CD4-positive, CD25-positive, alpha-beta regulatory T cell (primary cell): Measurements from ENCODE around the gene TNFRSF8. TPM values are rescaled to one million over a fixed set of nuclear protein-coding genes. Genes with fewer than 3 reads are reported as not detected.
A peak's percentile ranks its signal among the peaks of the same experiment; 100 is the strongest.

Experiments
- ATAC-seq, 2 donors: fragments of 150-1000 bp; cut with Tn5 transposase; one replicate each; pipeline ENCODE4 v1.10.0; 2021; ENCODE audit warnings: low read depth in 2 of 2, moderate number of reproducible peaks in 2 of 2, moderate library complexity in 1 of 2
- DNase-seq, 3 donors: peaks; one replicate each; pipeline versions ENCODE4 v3.0.0 to v3.0.0-alpha.2; 2012 to 2022; ENCODE audit warnings: mixed read lengths in 1 of 3
- H3K27ac ChIP-seq: one replicate; pipeline ENCODE4 v1.7.0; 2013; ENCODE audit warnings: mild to moderate bottlenecking, low read length; ENCODE audit not compliant: insufficient read depth, poor library complexity, severe bottlenecking
- H3K27me3 ChIP-seq: one replicate; pipeline ENCODE4 v1.7.0; 2013; ENCODE audit warnings: low read length; ENCODE audit not compliant: control insufficient read depth, insufficient read depth
- H3K36me3 ChIP-seq: one replicate; pipeline ENCODE4 v1.7.0; 2013; ENCODE audit warnings: mild to moderate bottlenecking, low read length, moderate library complexity; ENCODE audit not compliant: control insufficient read depth, insufficient read depth
- H3K4me1 ChIP-seq: 2 replicates; pipeline ENCODE4 v1.7.0; 2013; ENCODE audit warnings: mild to moderate bottlenecking, low read length; ENCODE audit not compliant: insufficient read depth, control insufficient read depth, poor library complexity, severe bottlenecking
- H3K4me3 ChIP-seq: one replicate; pipeline ENCODE4 v1.7.0; 2013; ENCODE audit warnings: low read depth, mild to moderate bottlenecking, low read length, moderate library complexity
- H3K9me3 ChIP-seq, 2 experiments: 1 replicate in 1 of 2; 2 replicates in 1 of 2; pipeline ENCODE4 v1.7.0; 2013; ENCODE audit warnings: low read length in 2 of 2, mild to moderate bottlenecking in 1 of 2, moderate library complexity in 1 of 2; ENCODE audit not compliant: control insufficient read depth in 2 of 2
- H3K27ac Mint-ChIP-seq, 3 donors: one replicate each; pipeline ENCODE4 v1.8.0; 2020 to 2022; ENCODE audit warnings: mild to moderate bottlenecking in 3 of 3, mixed read lengths in 3 of 3, moderate library complexity in 2 of 3
- H3K27me3 Mint-ChIP-seq: one replicate; pipeline ENCODE4 v1.8.0; 2022; ENCODE audit warnings: mild to moderate bottlenecking, mixed read lengths
- H3K36me3 Mint-ChIP-seq: one replicate; pipeline ENCODE4 v1.8.0; 2020; ENCODE audit warnings: mixed read lengths
- H3K4me1 Mint-ChIP-seq, 4 donors: one replicate each; pipeline ENCODE4 v1.8.0; 2020 to 2022; ENCODE audit warnings: mixed read lengths in 4 of 4, mild to moderate bottlenecking in 1 of 4
- H3K4me3 Mint-ChIP-seq, 4 donors: one replicate each; pipeline ENCODE4 v1.8.0; 2020 to 2022; ENCODE audit warnings: mild to moderate bottlenecking in 4 of 4, mixed read lengths in 4 of 4, moderate library complexity in 3 of 4
- H3K9me3 Mint-ChIP-seq, 7 donors: one replicate each; pipeline ENCODE4 v1.8.0; 2020 to 2022; ENCODE audit warnings: mixed read lengths in 7 of 7, mild to moderate bottlenecking in 3 of 7, moderate library complexity in 2 of 7
- polyA plus RNA-seq, 4 donors: library from polyadenylated mRNA; unstranded; fragments of 300-500 nt; fragmentation: Illumina TruSeq; gene quantifications; one replicate each; pipeline ENCODE4 v1.2.3, GENCODE V29; 2021
- total RNA-seq: library from RNA; stranded (reverse); gene quantifications from one replicate; pipeline ENCODE4 v1.2.3, GENCODE V29; 2022

TNFRSF8 gene
- total and polyA plus RNA-seq, 5 donors from 2014 or later = 1.1 to 3.2 (median 1.6) TPM

DNA sequence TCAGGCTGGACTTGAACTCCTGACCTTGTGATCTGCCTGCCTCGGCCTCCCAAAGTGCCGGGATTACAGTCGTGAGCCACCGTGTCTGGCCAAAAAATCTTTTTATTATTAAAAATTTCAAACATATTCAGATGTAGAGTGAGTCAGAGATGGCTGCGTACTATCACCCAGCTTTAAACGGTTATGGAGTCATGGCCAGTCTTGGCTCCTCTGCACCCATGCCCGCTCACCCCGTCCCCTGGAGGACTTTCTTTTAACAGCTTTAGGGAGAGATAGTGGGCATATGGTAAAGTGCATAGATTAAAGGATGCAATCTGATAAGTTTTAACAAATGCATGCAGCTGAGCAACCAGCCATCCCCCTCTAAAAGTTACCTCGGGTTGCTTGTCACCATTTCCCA, 51.8 kb downstream of the TNFRSF8 start:
- DNase-seq (no peak), ATAC-seq (no peak)
- peaks cover under 1 to 19% (median 9%) of the 10 kb centered on the region in 4 donors for H3K4me1 Mint-ChIP-seq
- no peak overlapping the region for H3K27ac Mint-ChIP-seq
- Histone ChIP-seq H3K4me1 (no peaks in the 10 kb centered on the region), H3K36me3 (no peaks in the 10 kb centered on the region), H3K27ac (no peak overlapping the region), H3K9me3 (no peaks in the 10 kb centered on the region), H3K27me3 (no peaks in the 10 kb centered on the region), H3K4me3 (no peak overlapping the region)
- no peaks in the 10 kb centered on the region for H3K9me3 Mint-ChIP-seq
- no peaks in the 10 kb centered on the region for H3K36me3 Mint-ChIP-seq
- H3K27me3 Mint-ChIP-seq = no peaks in the 10 kb centered on the region
- H3K4me3 Mint-ChIP-seq = no peak overlapping the region

DNA sequence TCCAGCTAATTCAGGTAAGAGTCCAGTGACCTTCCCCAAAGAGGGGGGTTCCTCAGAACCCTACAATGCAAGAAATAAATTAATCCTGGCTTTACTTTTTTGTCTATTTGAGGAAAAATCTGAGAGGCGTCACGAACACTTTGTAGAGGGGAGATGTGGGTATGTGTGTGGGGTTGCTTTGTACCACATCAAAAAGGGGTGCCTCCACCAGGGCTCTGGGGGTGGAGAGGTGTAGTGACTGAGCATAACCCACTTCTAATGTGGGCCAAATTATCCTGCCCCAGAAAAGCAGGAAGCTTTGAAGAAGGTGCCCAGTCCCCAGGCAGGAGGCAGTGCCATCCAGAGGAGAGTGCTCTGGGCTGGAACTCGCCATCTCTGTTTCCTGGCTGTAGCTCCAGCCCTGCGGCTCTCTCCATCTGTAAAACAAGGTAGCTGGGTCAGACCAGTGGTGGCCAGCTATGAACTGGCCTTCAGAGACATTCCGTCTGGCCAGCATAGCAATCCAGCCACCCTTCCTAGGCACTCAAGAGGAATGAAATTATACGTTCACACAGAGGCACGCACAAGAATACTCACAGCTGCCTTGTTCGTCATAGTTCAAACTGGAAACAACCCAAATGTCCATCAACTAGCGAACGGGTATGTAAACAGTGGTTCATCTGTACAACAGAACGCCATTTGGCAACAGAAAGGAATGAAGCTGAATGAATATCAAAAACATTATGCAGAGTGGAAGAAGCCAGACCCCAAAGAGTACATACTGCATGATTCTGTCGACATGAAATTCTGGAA, 58.3 kb downstream of the TNFRSF8 start:
- peak overlapping the region; percentile 42 to 69 (median 68) for H3K27ac Mint-ChIP-seq
- H3K9me3 ChIP-seq = no peaks in the 10 kb centered on the region
- no peaks in the 10 kb centered on the region for H3K27me3 Mint-ChIP-seq
- ATAC-seq (no peak), DNase-seq (peak in 2 of 3 donors; percentile 31 to 38)
- peak overlapping the region in 1 of 4 donors; percentile 45 for H3K4me3 Mint-ChIP-seq
- peaks cover 15 to 47% (median 32%) of the 10 kb centered on the region in 4 donors for H3K4me1 Mint-ChIP-seq
- peaks cover 0 to 2% (median 0%) of the 10 kb centered on the region in 7 donors for H3K9me3 Mint-ChIP-seq
- H3K27ac ChIP-seq = no peak overlapping the region
- H3K4me1 ChIP-seq = peaks cover 31% of the 10 kb centered on the region
- no peaks in the 10 kb centered on the region for H3K27me3 ChIP-seq
- no peak overlapping the region for H3K4me3 ChIP-seq
- no peaks in the 10 kb centered on the region for H3K36me3 Mint-ChIP-seq
- no peaks in the 10 kb centered on the region for H3K36me3 ChIP-seq

DNA sequence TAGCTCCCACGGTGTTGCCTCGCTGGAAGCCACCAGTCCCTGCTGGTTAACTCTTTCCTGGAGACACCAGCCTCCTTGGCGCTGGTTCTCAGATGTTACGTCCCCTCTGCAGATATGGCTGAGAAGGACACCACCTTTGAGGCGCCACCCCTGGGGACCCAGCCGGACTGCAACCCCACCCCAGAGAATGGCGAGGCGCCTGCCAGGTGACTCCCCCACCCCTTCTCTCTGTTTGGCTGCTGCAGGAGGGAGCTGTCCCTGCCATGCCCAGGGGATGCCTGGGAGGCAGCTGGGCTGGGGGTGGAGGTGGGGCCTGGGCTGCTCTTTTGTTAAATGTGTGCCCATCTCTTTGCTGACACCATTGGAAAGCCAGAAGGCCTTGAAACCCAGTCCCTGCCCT, 60.1 kb downstream of the TNFRSF8 start:
- DNase-seq = no peak
- Histone ChIP-seq H3K4me3 (no peak overlapping the region), H3K27me3 (no peaks in the 10 kb centered on the region), H3K4me1 (peaks cover 48% of the 10 kb centered on the region), H3K36me3 (no peaks in the 10 kb centered on the region), H3K27ac (no peak overlapping the region), H3K9me3 (no peaks in the 10 kb centered on the region)
- Mint-ChIP-seq H3K4me3 (no peak overlapping the region), H3K27me3 (no peaks in the 10 kb centered on the region), H3K9me3 (peaks cover 0 to 2% (median 0%) of the 10 kb centered on the region in 7 donors), H3K36me3 (no peaks in the 10 kb centered on the region), H3K27ac (no peak overlapping the region), H3K4me1 (peaks cover 24 to 59% (median 47%) of the 10 kb centered on the region in 4 donors)
- ATAC-seq = no peak

DNA sequence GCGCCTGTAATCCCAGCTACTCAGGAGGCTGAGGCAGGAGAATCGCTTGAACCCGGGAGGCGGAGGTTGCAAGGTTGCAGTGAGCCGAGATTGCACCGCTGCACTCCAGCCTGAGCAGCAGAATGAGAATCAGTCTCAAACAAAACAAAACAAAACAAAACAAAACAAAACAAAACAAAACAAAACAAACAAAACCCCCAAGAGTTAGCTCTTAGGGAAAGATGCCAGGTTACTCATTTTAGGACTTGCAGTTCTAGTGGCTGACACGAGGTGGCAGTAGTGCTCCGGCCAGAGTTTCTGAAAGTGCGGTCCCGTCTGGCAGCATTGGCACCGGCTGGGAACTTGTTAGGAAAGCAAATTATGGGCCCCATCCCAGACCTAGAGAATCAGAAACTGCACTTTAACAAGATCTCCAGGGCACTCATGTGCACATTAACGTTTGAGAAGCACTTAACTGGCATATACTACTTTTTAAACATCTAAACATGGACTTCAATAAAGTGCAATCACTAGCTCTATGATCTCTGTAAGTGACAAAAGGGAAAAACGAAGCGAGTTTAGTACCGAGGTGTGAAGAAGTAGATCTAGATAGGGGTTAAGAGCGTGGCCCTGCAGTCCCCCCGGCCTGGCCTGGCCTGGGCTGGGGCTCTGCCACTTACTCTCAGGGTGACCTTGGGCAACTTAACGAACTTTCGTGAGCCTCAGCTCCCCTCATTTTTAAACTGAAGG, 61.8 kb downstream of the TNFRSF8 start:
- ATAC-seq (peak; percentile 57 to 60), DNase-seq (peak; percentile 73 to 84 (median 80))
- Mint-ChIP-seq H3K4me3 (peak overlapping the region; percentile 56 to 82 (median 69)), H3K36me3 (no peaks in the 10 kb centered on the region), H3K27ac (peak overlapping the region; percentile 93 to 98 (median 94)), H3K9me3 (peaks cover 0 to 2% (median 0%) of the 10 kb centered on the region in 7 donors), H3K27me3 (no peaks in the 10 kb centered on the region), H3K4me1 (peaks cover 24 to 67% (median 55%) of the 10 kb centered on the region in 4 donors)
- Histone ChIP-seq H3K27me3 (no peaks in the 10 kb centered on the region), H3K27ac (peak overlapping the region; percentile 80), H3K4me3 (peak overlapping the region; percentile 71), H3K4me1 (peaks cover 54% of the 10 kb centered on the region), H3K9me3 (no peaks in the 10 kb centered on the region), H3K36me3 (no peaks in the 10 kb centered on the region)

DNA sequence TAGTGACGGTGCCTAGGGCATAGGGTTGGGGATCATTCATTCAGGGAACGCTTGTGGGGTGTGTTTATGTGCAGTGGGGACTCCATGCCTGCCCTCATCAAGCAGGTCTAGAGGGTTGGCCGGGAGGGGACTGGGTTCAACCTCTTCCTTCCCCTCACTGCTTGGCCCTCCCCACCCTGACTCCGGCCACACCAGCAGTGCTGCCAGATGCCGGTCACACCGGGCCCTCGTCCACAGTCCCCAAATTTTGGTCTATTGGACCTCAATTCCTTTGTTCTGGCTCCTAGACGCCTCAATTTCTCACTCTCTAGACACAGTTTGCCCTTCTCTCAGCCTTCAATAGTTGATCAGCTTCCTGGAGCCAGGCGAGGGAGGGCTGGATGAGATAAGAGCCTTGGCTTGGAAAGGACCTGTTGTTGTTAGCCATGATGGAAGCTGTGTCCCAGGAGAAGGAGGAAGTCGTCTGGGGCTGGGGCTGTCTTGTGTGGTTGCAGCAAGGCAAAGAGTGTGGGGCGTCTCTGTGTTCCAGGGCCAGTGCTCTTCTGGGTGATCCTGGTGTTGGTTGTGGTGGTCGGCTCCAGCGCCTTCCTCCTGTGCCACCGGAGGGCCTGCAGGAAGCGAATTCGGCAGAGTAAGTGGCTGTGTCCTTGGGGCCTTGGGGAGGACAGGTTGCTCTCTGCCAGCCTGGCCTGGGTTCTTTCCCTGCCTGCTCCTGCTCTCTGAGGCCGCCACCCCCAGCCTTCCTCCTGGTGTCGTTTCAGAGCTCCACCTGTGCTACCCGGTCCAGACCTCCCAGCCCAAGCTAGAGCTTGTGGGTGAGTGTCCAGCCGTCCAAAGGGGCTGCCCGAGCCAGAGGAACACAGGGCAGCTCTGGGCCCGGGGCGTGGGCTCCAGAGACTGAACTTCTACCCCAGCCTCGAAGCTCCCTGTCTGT, 62.6 kb downstream of the TNFRSF8 start:
- H3K27ac ChIP-seq = peak overlapping the region; percentile 80
- peaks cover 17 to 73% (median 53%) of the 10 kb centered on the region in 4 donors for H3K4me1 Mint-ChIP-seq
- H3K4me3 Mint-ChIP-seq = peak overlapping the region; percentile 67 to 82 (median 69)
- H3K36me3 ChIP-seq = no peaks in the 10 kb centered on the region
- peak overlapping the region; percentile 94 to 98 (median 98) for H3K27ac Mint-ChIP-seq
- H3K4me1 ChIP-seq = peaks cover 58% of the 10 kb centered on the region
- no peaks in the 10 kb centered on the region for H3K27me3 Mint-ChIP-seq
- ATAC-seq = no peak
- peak in 1 of 3 donors; percentile 34 for DNase-seq
- no peaks in the 10 kb centered on the region for H3K36me3 Mint-ChIP-seq
- no peaks in the 10 kb centered on the region for H3K9me3 ChIP-seq
- H3K9me3 Mint-ChIP-seq = no peaks in the 10 kb centered on the region
- H3K4me3 ChIP-seq = no peak overlapping the region
- H3K27me3 ChIP-seq = no peaks in the 10 kb centered on the region

DNA sequence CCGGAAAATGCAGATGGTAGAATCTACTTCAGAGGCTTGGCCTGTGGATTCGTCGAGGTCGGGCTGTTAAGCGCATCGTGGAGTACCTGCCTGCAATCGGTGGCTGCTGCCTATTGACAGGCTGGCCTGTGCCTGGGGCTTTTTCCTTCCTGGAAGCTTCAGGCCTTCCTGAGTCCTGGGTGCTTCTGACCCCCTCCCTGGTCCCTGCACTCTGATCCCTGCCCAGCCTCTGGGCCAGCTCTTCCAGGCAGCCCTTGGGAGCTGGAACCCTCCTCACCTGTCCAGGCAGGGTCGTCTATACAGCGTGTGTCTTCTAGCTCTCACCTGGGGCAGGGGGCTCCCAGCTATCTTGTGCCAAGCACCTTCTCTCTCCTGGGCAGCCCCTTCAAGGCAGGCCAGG, 63.7 kb downstream of the TNFRSF8 start:
- Mint-ChIP-seq H3K27ac (peak overlapping the region; percentile 98), H3K27me3 (no peaks in the 10 kb centered on the region), H3K4me3 (peak overlapping the region; percentile 33 to 82 (median 63)), H3K36me3 (no peaks in the 10 kb centered on the region), H3K9me3 (no peaks in the 10 kb centered on the region), H3K4me1 (peaks cover 13 to 71% (median 44%) of the 10 kb centered on the region in 4 donors)
- Histone ChIP-seq H3K4me1 (peaks cover 58% of the 10 kb centered on the region), H3K9me3 (no peaks in the 10 kb centered on the region), H3K4me3 (no peak overlapping the region), H3K27me3 (no peaks in the 10 kb centered on the region), H3K36me3 (no peaks in the 10 kb centered on the region), H3K27ac (peak overlapping the region; percentile 80)
- no peak for ATAC-seq
- no peak for DNase-seq

DNA sequence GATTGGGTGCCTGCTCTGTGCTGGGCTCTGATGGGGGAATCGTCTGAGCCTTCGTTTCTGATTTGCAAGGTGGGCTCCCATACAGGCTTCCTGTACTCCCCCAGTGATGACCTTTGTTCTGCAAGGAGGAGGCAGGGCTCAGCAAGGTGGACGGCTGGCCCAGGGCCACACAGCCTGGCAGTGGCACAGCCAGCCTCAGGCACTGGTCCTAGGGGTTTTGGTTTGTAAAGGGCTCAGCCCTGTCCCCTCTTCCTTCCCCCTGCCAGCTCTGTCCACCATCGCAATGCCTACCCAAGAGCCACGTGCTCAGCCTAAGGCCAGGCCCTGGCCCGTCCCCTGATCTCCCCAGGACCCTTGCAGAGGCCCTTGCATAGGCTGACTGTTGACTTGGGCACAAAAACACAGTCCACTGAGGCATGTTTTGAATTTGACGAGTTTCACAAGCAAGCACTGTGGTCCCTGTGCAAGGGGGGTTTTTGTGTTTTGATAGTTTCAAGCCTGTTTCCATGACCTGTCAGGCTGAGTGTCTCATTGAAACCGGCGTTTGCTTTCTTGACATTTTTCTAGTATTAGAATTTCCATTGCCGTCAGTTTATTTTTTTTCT, 64.2 kb downstream of the TNFRSF8 start:
- Mint-ChIP-seq H3K27me3 (no peaks in the 10 kb centered on the region), H3K27ac (peak overlapping the region; percentile 98 to 99 (median 98)), H3K9me3 (no peaks in the 10 kb centered on the region), H3K4me3 (peak overlapping the region; percentile 67 to 79 (median 79)), H3K36me3 (no peaks in the 10 kb centered on the region), H3K4me1 (peaks cover 13 to 74% (median 48%) of the 10 kb centered on the region in 4 donors)
- Histone ChIP-seq H3K27ac (peak overlapping the region; percentile 80), H3K9me3 (no peaks in the 10 kb centered on the region), H3K4me1 (peaks cover 63% of the 10 kb centered on the region), H3K4me3 (peak overlapping the region; percentile 42), H3K36me3 (no peaks in the 10 kb centered on the region), H3K27me3 (no peaks in the 10 kb centered on the region)
- DNase-seq (peak in 2 of 3 donors; percentile 57 to 75), ATAC-seq (peak; percentile 13 to 36)
